Fibroblast of lung (primary cell): ENCODE results near the gene PRELID2. TPM values are rescaled to one million over a fixed set of nuclear protein-coding genes. Genes with fewer than 3 reads are reported as not detected.
A peak's percentile ranks its signal among the peaks of the same experiment; 100 is the strongest.

ENCODE experiments used
- DNase-seq, 2 donors: peaks; one replicate each; pipeline versions ENCODE4 v3.0.0 to v3.0.0-alpha.2; 2010; ENCODE audit warnings: low read depth in 2 of 2
- H2AFZ ChIP-seq: 2 replicates; pipeline ENCODE4 v1.5.1; 2012; ENCODE audit warnings: low read length, control low read depth, inconsistent platforms
- H3K27ac ChIP-seq: 2 replicates; pipeline ENCODE4 v1.5.1; 2011; ENCODE audit warnings: low read length, control low read depth; ENCODE audit not compliant: insufficient read depth
- H3K27me3 ChIP-seq: 2 replicates; pipeline ENCODE4 v1.5.1; 2011; ENCODE audit warnings: mild to moderate bottlenecking, low read length; ENCODE audit not compliant: control insufficient read depth, insufficient read depth
- H3K36me3 ChIP-seq: 2 replicates; pipeline ENCODE4 v1.5.1; 2011; ENCODE audit warnings: low read length; ENCODE audit not compliant: control insufficient read depth, insufficient read depth
- H3K4me1 ChIP-seq: 2 replicates; pipeline ENCODE4 v1.5.1; 2011; ENCODE audit warnings: low read length; ENCODE audit not compliant: control insufficient read depth, insufficient read depth; ENCODE audit errors: extremely low read depth
- H3K4me2 ChIP-seq: 2 replicates; pipeline ENCODE4 v1.5.1; 2011; ENCODE audit warnings: low read length, control low read depth; ENCODE audit not compliant: insufficient read depth; ENCODE audit errors: extremely low read depth
- H3K4me3 ChIP-seq, 4 experiments: fragments of 200-600 bp in 1 of 4; sonication (generic) in 1 of 4; replicated peaks in 1 of 4; 2 replicates each; pipeline ENCODE4 v1.5.1; 2011 to 2016; ENCODE audit warnings: low read length in 4 of 4, low read depth in 3 of 4, mild to moderate bottlenecking in 3 of 4, control low read depth in 2 of 4, inconsistent platforms in 1 of 4, mixed read lengths in 1 of 4; ENCODE audit not compliant: insufficient read depth in 1 of 4; ENCODE audit errors: control extremely low read depth in 1 of 4
- H3K79me2 ChIP-seq: 2 replicates; pipeline ENCODE4 v1.5.1; 2012; ENCODE audit warnings: mild to moderate bottlenecking, low read length, inconsistent platforms; ENCODE audit not compliant: control insufficient read depth, insufficient read depth
- H3K9ac ChIP-seq: 2 replicates; pipeline ENCODE4 v1.5.1; 2011; ENCODE audit warnings: mild to moderate bottlenecking, low read length, control low read depth; ENCODE audit not compliant: insufficient read depth
- H3K9me3 ChIP-seq: 2 replicates; pipeline ENCODE4 v1.5.1; 2012; ENCODE audit warnings: low read depth, low read length; ENCODE audit not compliant: control insufficient read depth, insufficient read depth
- H4K20me1 ChIP-seq: 2 replicates; pipeline ENCODE4 v1.5.1; 2011; ENCODE audit warnings: low read length; ENCODE audit not compliant: control insufficient read depth, insufficient read depth; ENCODE audit errors: extremely low read depth
- EZH2 ChIP-seq: IDR thresholded peaks from 2 replicates; pipeline ENCODE4 v1.5.1; 2012; ENCODE audit warnings: low read length, control low read depth, mild to moderate bottlenecking; ENCODE audit errors: missing control alignments
- polyA plus RNA-seq, 2 donors: library from polyadenylated mRNA; depleted of rRNA in 1 of 2; stranded (reverse) in 1 of 2; unstranded in 1 of 2; fragments of >200 nt; gene quantifications; 2 replicates each; pipeline ENCODE4 v1.2.1, GENCODE V29; 2011 to 2012; ENCODE audit warnings: missing spikeins in 1 of 2
- total RNA-seq: library from RNA; depleted of rRNA; stranded (reverse); fragments of >200 nt; gene quantifications from 2 replicates; pipeline ENCODE4 v1.2.1, GENCODE V29; 2014
- TF ChIP-seq, protein P1 (sequence below), 2 donors: IDR thresholded peaks in 1 of 2; conservative IDR thresholded peaks in 1 of 2; 1 replicate in 1 of 2; 2 replicates in 1 of 2; pipeline ENCODE4 v1.5.1; 2011 to 2012; ENCODE audit warnings: low read length in 2 of 2, control low read depth in 1 of 2, inconsistent platforms in 1 of 2, low read depth in 1 of 2, mild to moderate bottlenecking in 1 of 2

The PRELID2 gene
- total and polyA plus RNA-seq, 2 donors (not counting 1 experiment from before 2014, with no cell fraction given), result 6.1 to 27.9 TPM

DNA sequence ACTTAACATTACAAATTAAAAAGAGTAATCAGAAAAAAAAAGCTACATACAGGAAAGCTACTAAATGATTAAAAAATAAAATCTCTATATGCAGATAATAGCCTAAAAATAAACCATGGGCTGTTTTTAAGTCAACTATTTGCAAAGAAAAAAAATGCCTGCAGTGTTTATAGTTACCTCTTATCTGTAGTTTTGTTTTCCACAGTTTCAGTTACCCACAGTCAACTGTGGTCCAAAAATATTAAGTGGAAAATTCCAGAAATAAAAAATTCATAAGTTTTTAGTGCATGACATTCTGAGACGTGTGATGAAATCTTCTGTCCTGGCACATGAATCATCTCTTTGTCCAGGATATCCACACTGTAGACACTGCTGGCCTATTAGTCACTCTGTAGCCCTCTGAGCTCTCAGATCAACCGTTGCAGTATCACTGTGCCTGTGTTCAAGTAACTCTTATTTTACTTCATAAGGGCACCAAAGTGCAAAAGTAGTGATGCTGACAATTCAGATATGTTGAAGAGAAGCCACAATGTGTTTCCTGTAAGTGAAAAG is 59.2 kb downstream of the PRELID2 start:
- H3K9me3 ChIP-seq, result no peaks in the 10 kb centered on the region
- peak; percentile 87 to 91 for DNase-seq
- H3K4me1 ChIP-seq, result peaks cover 7% of the 10 kb centered on the region
- no peaks in the 10 kb centered on the region for H4K20me1 ChIP-seq
- H3K27ac ChIP-seq, result peak overlapping the region; percentile 46
- no peak overlapping the region for H3K9ac ChIP-seq
- TF ChIP-seq, protein P1, sequence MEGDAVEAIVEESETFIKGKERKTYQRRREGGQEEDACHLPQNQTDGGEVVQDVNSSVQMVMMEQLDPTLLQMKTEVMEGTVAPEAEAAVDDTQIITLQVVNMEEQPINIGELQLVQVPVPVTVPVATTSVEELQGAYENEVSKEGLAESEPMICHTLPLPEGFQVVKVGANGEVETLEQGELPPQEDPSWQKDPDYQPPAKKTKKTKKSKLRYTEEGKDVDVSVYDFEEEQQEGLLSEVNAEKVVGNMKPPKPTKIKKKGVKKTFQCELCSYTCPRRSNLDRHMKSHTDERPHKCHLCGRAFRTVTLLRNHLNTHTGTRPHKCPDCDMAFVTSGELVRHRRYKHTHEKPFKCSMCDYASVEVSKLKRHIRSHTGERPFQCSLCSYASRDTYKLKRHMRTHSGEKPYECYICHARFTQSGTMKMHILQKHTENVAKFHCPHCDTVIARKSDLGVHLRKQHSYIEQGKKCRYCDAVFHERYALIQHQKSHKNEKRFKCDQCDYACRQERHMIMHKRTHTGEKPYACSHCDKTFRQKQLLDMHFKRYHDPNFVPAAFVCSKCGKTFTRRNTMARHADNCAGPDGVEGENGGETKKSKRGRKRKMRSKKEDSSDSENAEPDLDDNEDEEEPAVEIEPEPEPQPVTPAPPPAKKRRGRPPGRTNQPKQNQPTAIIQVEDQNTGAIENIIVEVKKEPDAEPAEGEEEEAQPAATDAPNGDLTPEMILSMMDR (conservative IDR thresholded peaks at IDR 0.05 in 1 of 2, IDR thresholded peaks at IDR 0.05 in 1 of 2; ENCODE audit: low read depth in 1 of 2, low read length in 2 of 2), result no peak
- TF ChIP-seq EZH2, result no peak
- H3K4me3 ChIP-seq, result no peak overlapping the region
- no peaks in the 10 kb centered on the region for H3K27me3 ChIP-seq
- H3K4me2 ChIP-seq, result no peak overlapping the region
- H3K36me3 ChIP-seq, result no peaks in the 10 kb centered on the region
- H2AFZ ChIP-seq, result no peak overlapping the region
- H3K79me2 ChIP-seq, result no peaks in the 10 kb centered on the region

DNA sequence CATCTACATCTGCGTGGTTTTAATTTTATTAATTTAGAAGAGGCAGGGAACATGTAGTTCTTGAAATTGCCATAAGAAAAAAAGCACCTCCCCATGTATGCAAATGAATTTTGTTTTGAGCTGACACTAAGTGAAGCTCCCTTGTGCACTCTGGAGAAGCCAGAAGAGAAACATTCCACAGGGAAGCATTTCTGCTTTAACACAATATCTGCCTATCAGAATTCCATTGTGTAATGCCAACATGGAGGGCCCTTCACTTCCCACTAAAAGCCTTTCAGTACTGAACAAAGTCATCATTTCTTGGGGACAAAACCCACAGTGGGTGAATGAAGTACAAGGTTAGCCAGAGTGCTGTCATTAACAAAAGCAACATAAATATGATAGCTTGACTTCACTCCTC is 59.7 kb downstream of the PRELID2 start:
- Histone ChIP-seq H2AFZ (no peak overlapping the region), H3K27me3 (no peaks in the 10 kb centered on the region), H3K79me2 (no peaks in the 10 kb centered on the region), H3K9me3 (no peaks in the 10 kb centered on the region), H3K4me3 (no peak overlapping the region), H3K4me1 (peaks cover 7% of the 10 kb centered on the region), H4K20me1 (no peaks in the 10 kb centered on the region), H3K36me3 (no peaks in the 10 kb centered on the region), H3K27ac (peak overlapping the region; percentile 46), H3K4me2 (no peak overlapping the region), H3K9ac (no peak overlapping the region)
- DNase-seq, result no peak
- TF ChIP-seq, protein P1 (conservative IDR thresholded peaks at IDR 0.05 in 1 of 2, IDR thresholded peaks at IDR 0.05 in 1 of 2; ENCODE audit: low read depth in 1 of 2, low read length in 2 of 2), result no peak
- no peak for TF ChIP-seq EZH2

DNA sequence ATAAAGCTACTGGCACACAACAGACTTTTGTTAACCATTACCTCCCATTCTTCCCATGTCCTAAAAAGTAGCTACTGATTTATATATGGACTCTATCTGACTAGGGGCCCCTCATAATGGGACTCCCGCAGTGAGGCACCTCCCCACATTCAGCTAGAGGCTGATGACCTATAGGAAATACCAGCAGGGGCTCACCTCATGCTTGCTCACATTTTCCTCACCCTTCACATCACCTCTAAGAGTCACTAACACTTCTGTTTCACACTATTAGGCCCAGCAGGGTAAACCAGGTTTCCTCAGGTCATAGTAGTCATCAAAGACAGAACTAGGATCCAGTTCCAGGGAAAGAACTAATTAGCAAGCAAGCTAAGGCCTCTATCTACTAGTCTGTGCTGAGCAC is 60.7 kb downstream of the PRELID2 start:
- no peak for TF ChIP-seq EZH2
- TF ChIP-seq, protein P1 (conservative IDR thresholded peaks at IDR 0.05 in 1 of 2, IDR thresholded peaks at IDR 0.05 in 1 of 2; ENCODE audit: low read depth in 1 of 2, low read length in 2 of 2), result no peak
- Histone ChIP-seq H4K20me1 (no peaks in the 10 kb centered on the region), H3K79me2 (no peaks in the 10 kb centered on the region), H3K27me3 (no peaks in the 10 kb centered on the region), H3K27ac (no peak overlapping the region), H3K9ac (no peak overlapping the region), H3K4me2 (no peak overlapping the region), H3K4me3 (no peak overlapping the region), H3K9me3 (no peaks in the 10 kb centered on the region), H3K36me3 (no peaks in the 10 kb centered on the region), H3K4me1 (peaks cover 7% of the 10 kb centered on the region), H2AFZ (no peak overlapping the region)
- no peak for DNase-seq
